H1 (cell line): ENCODE data around the gene RHEB. TPM values are rescaled to one million over a fixed set of nuclear protein-coding genes. Genes with fewer than 3 reads are reported as not detected.

Experiments used
- CTCF ChIA-PET: fragments of 300-600 bp; sonication (Branson Sonifier 250); formaldehyde crosslinking; loops from one replicate; lab custom pipeline; 2021; ENCODE audit not compliant: partially characterized antibody; lab: Charles Lee
- POLR2A ChIA-PET: fragments of 300-600 bp; sonication (Branson Sonifier 250); formaldehyde crosslinking; loops from one replicate; lab custom pipeline; 2021; ENCODE audit warnings: inconsistent platforms; ENCODE audit not compliant: partially characterized antibody; lab: Charles Lee
- DNase-seq, 2 experiments: peaks; one replicate each; pipeline versions ENCODE4 v3.0.0 to v3.0.0-alpha.2; 2010 to 2022; ENCODE audit warnings: low spot score in 2 of 2, low read depth in 1 of 2, mixed read lengths in 1 of 2
- FAIRE-seq: peaks from 2 replicates; lab custom pipeline; 2011; peaks lifted over from hg19 to GRCh38; lab: Jason Lieb, UNC
- H2AFZ ChIP-seq: 2 replicates; pipeline ENCODE4 v1.8.1; 2012; ENCODE audit warnings: low read length, inconsistent platforms
- H2AK5ac ChIP-seq: 2 replicates; pipeline ENCODE4 v1.6.1; 2013; ENCODE audit warnings: low read depth, low read length
- H2BK120ac ChIP-seq: replicated peaks from 2 replicates; pipeline ENCODE3; 2013; ENCODE audit warnings: low read depth, low read length, inconsistent platforms
- H2BK12ac ChIP-seq: 2 replicates; pipeline ENCODE4 v1.6.1; 2013; ENCODE audit warnings: low read depth, low read length
- H2BK15ac ChIP-seq: 2 replicates; pipeline ENCODE4 v1.6.1; 2013; ENCODE audit warnings: low read length
- H2BK20ac ChIP-seq: 2 replicates; pipeline ENCODE4 v1.6.1; 2013; ENCODE audit warnings: low read length
- H2BK5ac ChIP-seq: 2 replicates; pipeline ENCODE4 v1.6.1; 2013; ENCODE audit warnings: low read depth, low read length
- H3K14ac ChIP-seq: 2 replicates; pipeline ENCODE4 v1.6.1; 2013; ENCODE audit warnings: inconsistent platforms; ENCODE audit not compliant: insufficient read length
- H3K18ac ChIP-seq: 2 replicates; pipeline ENCODE4 v1.6.1; 2013; ENCODE audit warnings: low read length; ENCODE audit errors: extremely low read depth
- H3K23ac ChIP-seq: 2 replicates; pipeline ENCODE4 v1.6.1; 2013; ENCODE audit warnings: inconsistent platforms; ENCODE audit not compliant: insufficient read length
- H3K23me2 ChIP-seq: 2 replicates; pipeline ENCODE4 v1.6.1; 2013; ENCODE audit warnings: low read depth, low read length
- H3K27ac ChIP-seq: 2 replicates; pipeline ENCODE4 v1.6.1; 2011; ENCODE audit warnings: low read depth, low read length, inconsistent platforms
- H3K27me3 ChIP-seq, 4 experiments: replicated peaks in 1 of 4; 1 replicate in 1 of 4; 2 replicates in 3 of 4; pipeline versions ENCODE4 v1.6.1 to v1.8.1; 2011 to 2013; ENCODE audit warnings: low read length in 3 of 4, mild to moderate bottlenecking in 3 of 4, inconsistent platforms in 2 of 4, mixed read lengths in 2 of 4, moderate library complexity in 1 of 4; ENCODE audit not compliant: control insufficient read depth in 3 of 4, insufficient read depth in 3 of 4; ENCODE audit errors: extremely low read depth in 1 of 4
- H3K36me3 ChIP-seq, 4 experiments: 2 replicates each; pipeline versions ENCODE4 v1.6.1 to v1.8.1; 2011 to 2013; ENCODE audit warnings: mild to moderate bottlenecking in 4 of 4, low read length in 3 of 4, moderate library complexity in 2 of 4, control low read depth in 1 of 4, inconsistent platforms in 1 of 4; ENCODE audit not compliant: insufficient read depth in 4 of 4, control insufficient read depth in 2 of 4
- H3K4ac ChIP-seq: replicated peaks from 2 replicates; pipeline ENCODE3; 2013; ENCODE audit warnings: low read length, low read depth, mixed read lengths, inconsistent platforms; ENCODE audit not compliant: insufficient read length
- H3K4me1 ChIP-seq, 4 experiments: replicated peaks in 1 of 4; 1 replicate in 1 of 4; 2 replicates in 3 of 4; pipeline versions ENCODE4 v1.6.1 to v1.8.1; 2011 to 2013; ENCODE audit warnings: low read length in 3 of 4, inconsistent platforms in 2 of 4, mixed read lengths in 1 of 4; ENCODE audit not compliant: insufficient read depth in 4 of 4, control insufficient read depth in 3 of 4
- H3K4me2 ChIP-seq, 2 experiments: 2 replicates each; pipeline versions ENCODE4 v1.6.1 to v1.8.1; 2011 to 2013; ENCODE audit warnings: low read depth in 2 of 2, low read length in 2 of 2, control low read depth in 1 of 2, inconsistent platforms in 1 of 2, mild to moderate bottlenecking in 1 of 2; ENCODE audit not compliant: insufficient read depth in 1 of 2
- H3K4me3 ChIP-seq, 4 experiments: fragments of 200-600, 300-600 bp in 1 of 4; sonication (generic), shearing (Covaris generic), sonication (Bioruptor Twin) in 1 of 4; 2 replicates each; pipeline versions ENCODE4 v1.5.1 to v1.8.1; 2011 to 2016; ENCODE audit warnings: low read length in 4 of 4, low read depth in 3 of 4, control low read depth in 2 of 4, inconsistent platforms in 2 of 4, mild to moderate bottlenecking in 2 of 4, mixed read lengths in 1 of 4, moderate library complexity in 1 of 4; ENCODE audit not compliant: insufficient read depth in 2 of 4; ENCODE audit errors: extremely low read depth in 1 of 4
- H3K56ac ChIP-seq: replicated peaks from 2 replicates; pipeline ENCODE3; 2013; ENCODE audit warnings: low read depth, mild to moderate bottlenecking, mixed read lengths, low read length, inconsistent platforms; ENCODE audit not compliant: insufficient read length
- H3K79me1 ChIP-seq: 2 replicates; pipeline ENCODE4 v1.6.1; 2013; ENCODE audit warnings: low read depth, low read length, control low read depth
- H3K79me2 ChIP-seq, 2 experiments: 2 replicates each; pipeline versions ENCODE4 v1.6.1 to v1.8.1; 2012 to 2013; ENCODE audit warnings: low read length in 2 of 2, mild to moderate bottlenecking in 2 of 2, inconsistent platforms in 1 of 2; ENCODE audit not compliant: insufficient read depth in 2 of 2, control insufficient read depth in 1 of 2
- H3K9ac ChIP-seq, 4 experiments: replicated peaks in 1 of 4; 1 replicate in 1 of 4; 2 replicates in 3 of 4; pipeline versions ENCODE4 v1.6.1 to v1.8.1; 2011 to 2013; ENCODE audit warnings: low read depth in 3 of 4, low read length in 3 of 4, control low read depth in 2 of 4, mild to moderate bottlenecking in 2 of 4, moderate library complexity in 2 of 4, inconsistent platforms in 1 of 4; ENCODE audit errors: extremely low read depth in 1 of 4
- H3K9me3 ChIP-seq, 2 experiments: 2 replicates each; pipeline versions ENCODE4 v1.6.1 to v1.8.1; 2012 to 2013; ENCODE audit warnings: mild to moderate bottlenecking in 2 of 2, moderate library complexity in 2 of 2, control low read depth in 1 of 2, inconsistent platforms in 1 of 2, low read depth in 1 of 2, low read length in 1 of 2, mixed read lengths in 1 of 2; ENCODE audit not compliant: insufficient read depth in 2 of 2
- H4K20me1 ChIP-seq, 2 experiments: replicated peaks in 1 of 2; 2 replicates each; pipeline versions ENCODE3 to v1.8.1; 2011 to 2013; ENCODE audit warnings: inconsistent platforms in 2 of 2, low read length in 2 of 2, mild to moderate bottlenecking in 1 of 2; ENCODE audit not compliant: insufficient read depth in 2 of 2, control insufficient read depth in 1 of 2
- H4K5ac ChIP-seq: 2 replicates; pipeline ENCODE4 v1.6.1; 2013; ENCODE audit warnings: low read length, low read depth, mixed read lengths, inconsistent platforms; ENCODE audit not compliant: insufficient read length
- H4K8ac ChIP-seq: 2 replicates; pipeline ENCODE4 v1.8.0; 2013; ENCODE audit warnings: mild to moderate bottlenecking, moderate library complexity, low read length, inconsistent platforms; ENCODE audit not compliant: insufficient read depth; ENCODE audit errors: extremely low read depth
- H4K91ac ChIP-seq: replicated peaks from 2 replicates; pipeline ENCODE3; 2013; ENCODE audit warnings: low read length, mixed read lengths, inconsistent platforms; ENCODE audit not compliant: insufficient read length
- ATF3 ChIP-seq: IDR thresholded peaks from 2 replicates; pipeline ENCODE4 v1.6.1; 2011; ENCODE audit warnings: low read depth, mild to moderate bottlenecking, low read length; ENCODE audit not compliant: insufficient read depth
- HDAC6 ChIP-seq: IDR thresholded peaks from one replicate; pipeline ENCODE4 v1.7.1; 2012; ENCODE audit warnings: low read depth, mild to moderate bottlenecking, inconsistent platforms, low read length, moderate library complexity
- KDM1A ChIP-seq: fragments of 200-600, 300-600 bp; sonication (generic); IDR thresholded peaks from 2 replicates; pipeline ENCODE4 v1.7.1; 2016; ENCODE audit warnings: mild to moderate bottlenecking, low read length, borderline replicate concordance
- RXRA ChIP-seq: IDR thresholded peaks from 2 replicates; pipeline ENCODE4 v1.6.1; 2011; ENCODE audit warnings: low read depth, mild to moderate bottlenecking, low read length, moderate library complexity; ENCODE audit not compliant: insufficient read depth
- SIN3A ChIP-seq, 2 experiments: IDR thresholded peaks in 1 of 2; conservative IDR thresholded peaks in 1 of 2; 2 replicates each; pipeline ENCODE4 v1.6.1; 2011 to 2012; ENCODE audit warnings: low read length in 2 of 2, improper control_type of control experiment in 1 of 2, low read depth in 1 of 2, mild to moderate bottlenecking in 1 of 2
- WGBS, 2 experiments: shearing (Covaris generic) in 1 of 2; methylation state at CpG; one replicate each; pipeline versions ENCODE4 v1.1.6 to v1.1.7; 2013 to 2015; ENCODE audit warnings: low lambda C conversion rate in 2 of 2, mixed read lengths in 2 of 2, inconsistent platforms in 1 of 2, low coverage in 1 of 2, missing lambda C conversion rate in 1 of 2; ENCODE audit not compliant: insufficient replicate concordance in 2 of 2, insufficient coverage in 1 of 2, insufficient read length in 1 of 2; ENCODE audit errors: extremely low coverage in 1 of 2, missing lambda C conversion rate in 1 of 2; 5-methylcytosine and 5-hydroxymethylcytosine counted together
- polyA plus RNA-seq, 7 experiments: library from polyadenylated mRNA; depleted of rRNA in 3 of 7; stranded (reverse) in 5 of 7; unstranded in 2 of 7; fragments of >200 nt in 5 of 7; fragments of 200-250 nt in 2 of 7; gene quantifications; 1 replicate in 5 of 7; 2 replicates in 1 of 7; 4 replicates in 1 of 7; pipeline versions ENCODE4 v1.2.1 to v1.2.3, GENCODE V29; 2011 to 2013; ENCODE audit warnings: missing spikeins in 2 of 7, mixed read lengths in 2 of 7
- total RNA-seq: library from RNA; stranded (reverse); fragmentation: NEBNext Ultra II Directional; extraction: Animal tissue kit (Norgen Biotek cat#: 25700); gene quantifications from 2 replicates; pipeline ENCODE4 v1.2.1, GENCODE V29; 2021

The RHEB gene
- total and polyA plus RNA-seq, 2 of the 8 experiments (the other 6 are each of a cell fraction or from before 2014, with no cell fraction given): 60.8 to 132 TPM

- DNase-seq: no peak
- no peak overlapping the region for H3K14ac ChIP-seq
- no peak overlapping the region for H2BK15ac ChIP-seq
- no peak for TF ChIP-seq HDAC6
- TF ChIP-seq SIN3A (conservative IDR thresholded peaks at IDR 0.05 in 1 of 2, IDR thresholded peaks at IDR 0.05 in 1 of 2; ENCODE audit: low read depth in 1 of 2, low read length in 2 of 2): no peak
- no peak for TF ChIP-seq RXRA
- no peak for TF ChIP-seq KDM1A
- TF ChIP-seq ATF3: no peak
- peaks cover 0 to 4% (median under 1%) of the 10 kb centered on the region in 4 experiments; a peak in 2 of 8 replicates for H3K36me3 ChIP-seq
- H3K23ac ChIP-seq: no peak overlapping the region
- no peak overlapping the region for H3K27ac ChIP-seq
- ChIA-PET POLR2A (no interaction called here), CTCF (interaction anchor here (1.2 to 1.3 kb wide), 2 partner anchors 11 to 12 kb away, joined by 4 read pairs; no protein-coding TSS in a partner anchor)
- H2BK12ac ChIP-seq: no peak overlapping the region
- no peaks in the 10 kb centered on the region for H3K9me3 ChIP-seq
- H3K4me3 ChIP-seq: peak overlapping the region in 2 of 4 experiments; percentile 9 to 29; a peak in 2 of 8 replicates
- H2BK5ac ChIP-seq: no peak overlapping the region
- peaks cover 20 to 98% of the 10 kb centered on the region in 2 experiments for H3K79me2 ChIP-seq
- H3K4me2 ChIP-seq: peak overlapping the region; percentile 23 to 47; a peak in 3 of 4 replicates
- peaks cover 4 to 11% (median 8%) of the 10 kb centered on the region in 4 experiments; a peak in 6 of 7 replicates for H3K4me1 ChIP-seq
- no peak overlapping the region for H4K5ac ChIP-seq
- H2AK5ac ChIP-seq: no peak overlapping the region
- no peak overlapping the region for H2BK20ac ChIP-seq
- H3K79me1 ChIP-seq: peaks cover 11% of the 10 kb centered on the region
- 36% methylated on average over 13 of the region's 13 CpGs; no CpG with 5 or more reads in 1 of the 2 experiments for WGBS, 2 experiments
- no peak overlapping the region for H3K4ac ChIP-seq
- H2AFZ ChIP-seq: no peak overlapping the region
- H3K27me3 ChIP-seq: no peaks in the 10 kb centered on the region
- H4K91ac ChIP-seq: no peak overlapping the region
- no peak overlapping the region for H2BK120ac ChIP-seq
- FAIRE-seq: no peak
- H3K9ac ChIP-seq: no peak overlapping the region
- H4K20me1 ChIP-seq: peaks cover 24% of the 10 kb centered on the region in 2 experiments
- no peaks in the 10 kb centered on the region for H3K23me2 ChIP-seq
- no peak overlapping the region for H4K8ac ChIP-seq
- no peak overlapping the region for H3K18ac ChIP-seq
- no peak overlapping the region for H3K56ac ChIP-seq
These were observed 25.1 kb downstream of the RHEB start for GRCh38 chr7:151494298-151495284.
